Measurements from ENCODE around the gene MRPS6.

MRPS6 gene

GRCh38 chr21:34132202-34132601 lies 58.8 kb downstream of the MRPS6 start:
- H3K27ac ChIP-seq = no peak overlapping the region
- TF ChIP-seq CTCF (IDR thresholded peaks at IDR 0.05) = no peak
- no peak for TF ChIP-seq ZFX (IDR thresholded peaks at IDR 0.05; ENCODE audit: borderline replicate concordance)

GRCh38 chr21:34132926-34133325 lies 59.5 kb downstream of the MRPS6 start:
- H3K27ac ChIP-seq = no peak overlapping the region
- TF ChIP-seq ZFX (IDR thresholded peaks at IDR 0.05; ENCODE audit: borderline replicate concordance) (no peak), CTCF (IDR thresholded peaks at IDR 0.05) (no peak)

DNA sequence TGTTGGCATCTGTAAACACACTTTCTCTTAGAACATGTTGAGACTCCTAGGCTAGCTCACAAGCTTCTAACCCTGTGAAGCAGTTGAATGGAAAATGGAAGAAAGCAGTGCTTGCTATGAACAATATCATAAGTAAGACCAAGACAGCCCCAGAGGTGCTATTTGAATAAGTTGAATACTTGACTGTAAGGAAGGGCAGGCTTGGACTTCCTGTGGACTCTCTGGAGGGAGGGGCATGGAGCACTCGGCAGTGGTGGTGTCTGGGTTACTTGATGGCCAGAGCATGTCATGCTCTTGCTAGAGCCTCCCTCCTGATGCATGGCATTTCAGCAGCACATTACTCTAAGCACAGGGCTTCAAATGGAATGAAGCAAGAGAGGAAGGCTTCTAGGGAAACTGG lies 60.0 kb downstream of the MRPS6 start:
- TF ChIP-seq CTCF (IDR thresholded peaks at IDR 0.05) (no peak), ZFX (IDR thresholded peaks at IDR 0.05; ENCODE audit: borderline replicate concordance) (no peak)
- no peak overlapping the region for H3K27ac ChIP-seq

DNA sequence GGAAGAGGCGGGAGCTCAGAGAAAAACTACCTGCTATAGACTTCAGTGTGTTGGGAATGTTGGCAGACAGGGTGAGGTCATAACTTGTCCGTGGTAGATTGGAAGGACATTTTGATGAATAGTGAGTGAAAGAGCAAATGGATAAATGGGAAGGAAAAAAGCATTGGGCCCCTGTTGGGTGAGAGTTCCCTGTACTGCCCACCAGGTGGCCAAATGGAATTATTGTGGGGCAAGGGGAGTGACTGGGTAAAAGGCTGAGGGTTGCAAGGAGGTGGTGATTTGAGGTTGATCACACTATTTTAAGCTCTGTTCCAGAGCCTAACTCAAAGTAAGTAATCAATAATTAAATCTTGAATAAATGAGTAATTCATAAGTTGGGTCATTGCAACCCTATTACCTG lies 60.4 kb downstream of the MRPS6 start:
- H3K27ac ChIP-seq = no peak overlapping the region
- TF ChIP-seq ZFX (IDR thresholded peaks at IDR 0.05; ENCODE audit: borderline replicate concordance) = no peak
- no peak for TF ChIP-seq CTCF (IDR thresholded peaks at IDR 0.05)

DNA sequence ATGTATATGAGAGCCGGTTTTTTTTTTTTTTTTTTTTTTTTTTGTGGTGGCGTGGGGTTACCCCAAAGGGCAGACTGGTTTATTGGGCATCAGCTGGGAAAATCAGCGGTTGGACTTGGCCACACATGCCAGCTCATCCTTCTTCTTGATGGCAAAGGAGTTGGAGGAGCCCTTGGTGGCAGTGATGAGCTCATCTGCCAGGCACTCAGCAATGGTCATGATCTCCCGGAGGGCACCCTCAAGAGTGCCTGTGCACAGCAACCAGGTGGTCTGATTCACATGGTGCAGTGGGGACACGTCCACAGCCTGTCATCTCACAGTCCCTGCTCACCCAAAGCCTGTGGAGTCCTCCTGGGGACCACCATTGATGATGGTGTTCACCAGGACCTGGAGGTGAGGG lies 62.0 kb downstream of the MRPS6 start:
- H3K27ac ChIP-seq = no peak overlapping the region
- TF ChIP-seq CTCF (IDR thresholded peaks at IDR 0.05) = no peak
- no peak for TF ChIP-seq ZFX (IDR thresholded peaks at IDR 0.05; ENCODE audit: borderline replicate concordance)

DNA sequence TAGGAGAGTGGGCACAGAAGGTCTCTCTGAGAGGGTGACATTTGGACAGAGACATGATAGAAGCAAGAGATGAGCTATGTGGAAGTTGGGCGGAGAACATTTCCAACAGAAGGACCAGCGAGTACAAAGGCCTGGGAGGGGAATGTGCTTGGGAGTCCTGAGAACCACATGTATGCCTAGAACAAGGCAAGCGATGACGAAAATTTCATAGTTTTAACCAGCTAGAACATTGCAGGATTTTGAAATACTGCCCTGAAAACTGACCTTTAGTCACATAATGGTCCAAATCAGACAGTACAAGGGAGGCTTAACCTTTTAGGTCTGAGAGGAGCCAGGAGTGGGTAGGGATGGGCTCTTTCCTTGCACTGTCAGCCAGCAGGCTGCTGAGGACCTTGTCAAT lies 68.0 kb downstream of the MRPS6 start:
- no peak overlapping the region for H3K27ac ChIP-seq
- no peak for TF ChIP-seq ZFX (IDR thresholded peaks at IDR 0.05; ENCODE audit: borderline replicate concordance)
- no peak for TF ChIP-seq CTCF (IDR thresholded peaks at IDR 0.05)

GRCh38 chr21:34143685-34144182 lies 70.4 kb downstream of the MRPS6 start:
- TF ChIP-seq CTCF (IDR thresholded peaks at IDR 0.05) = no peak
- H3K27ac ChIP-seq = no peak overlapping the region

All from 22Rv1 (cell line).